Bronchial epithelial cell (primary cell): ENCODE results near the gene IL1R1. TPM values are rescaled to one million over a fixed set of nuclear protein-coding genes. Genes with fewer than 3 reads are reported as not detected.

ENCODE experiments used
- DNase-seq: peaks from one replicate; pipeline ENCODE4 v3.0.0-alpha.2; 2010; ENCODE audit warnings: low read depth
- FAIRE-seq: peaks from 2 replicates; lab custom pipeline; 2011; peaks lifted over from hg19 to GRCh38; lab: Jason Lieb, UNC
- H3K27me3 ChIP-seq: 2 replicates; pipeline ENCODE4 v1.5.1; 2011; ENCODE audit warnings: low read length; ENCODE audit not compliant: control insufficient read depth, insufficient read depth
- H3K36me3 ChIP-seq: 2 replicates; pipeline ENCODE4 v1.5.1; 2011; ENCODE audit warnings: low read length; ENCODE audit not compliant: control insufficient read depth, insufficient read depth
- H3K4me3 ChIP-seq: 2 replicates; pipeline ENCODE4 v1.5.1; 2011; ENCODE audit warnings: mild to moderate bottlenecking, low read depth, low read length, control low read depth
- total RNA-seq: library from RNA; depleted of rRNA; stranded (reverse); fragments of >200 nt; gene quantifications from 2 replicates; pipeline ENCODE4 v1.2.1, GENCODE V29; 2014
- TF ChIP-seq, protein P1 (sequence below): IDR thresholded peaks from 2 replicates; pipeline ENCODE4 v1.5.1; 2011; ENCODE audit warnings: mild to moderate bottlenecking, moderate library complexity, low read length, control low read depth, inconsistent platforms; ENCODE audit not compliant: insufficient read depth, severe bottlenecking

Gene IL1R1
- total RNA-seq, 1 donor from 2014 or later, result 1.6 TPM

- Histone ChIP-seq H3K27me3 (no peaks in the 10 kb centered on the region), H3K4me3 (no peak overlapping the region), H3K36me3 (no peaks in the 10 kb centered on the region)
- no peak for DNase-seq
- no peak for FAIRE-seq
- TF ChIP-seq, protein P1, sequence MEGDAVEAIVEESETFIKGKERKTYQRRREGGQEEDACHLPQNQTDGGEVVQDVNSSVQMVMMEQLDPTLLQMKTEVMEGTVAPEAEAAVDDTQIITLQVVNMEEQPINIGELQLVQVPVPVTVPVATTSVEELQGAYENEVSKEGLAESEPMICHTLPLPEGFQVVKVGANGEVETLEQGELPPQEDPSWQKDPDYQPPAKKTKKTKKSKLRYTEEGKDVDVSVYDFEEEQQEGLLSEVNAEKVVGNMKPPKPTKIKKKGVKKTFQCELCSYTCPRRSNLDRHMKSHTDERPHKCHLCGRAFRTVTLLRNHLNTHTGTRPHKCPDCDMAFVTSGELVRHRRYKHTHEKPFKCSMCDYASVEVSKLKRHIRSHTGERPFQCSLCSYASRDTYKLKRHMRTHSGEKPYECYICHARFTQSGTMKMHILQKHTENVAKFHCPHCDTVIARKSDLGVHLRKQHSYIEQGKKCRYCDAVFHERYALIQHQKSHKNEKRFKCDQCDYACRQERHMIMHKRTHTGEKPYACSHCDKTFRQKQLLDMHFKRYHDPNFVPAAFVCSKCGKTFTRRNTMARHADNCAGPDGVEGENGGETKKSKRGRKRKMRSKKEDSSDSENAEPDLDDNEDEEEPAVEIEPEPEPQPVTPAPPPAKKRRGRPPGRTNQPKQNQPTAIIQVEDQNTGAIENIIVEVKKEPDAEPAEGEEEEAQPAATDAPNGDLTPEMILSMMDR, result no peak
Observed at GRCh38 chr2:102194609-102195268, 52.2 kb downstream of the IL1R1 start.

DNA sequence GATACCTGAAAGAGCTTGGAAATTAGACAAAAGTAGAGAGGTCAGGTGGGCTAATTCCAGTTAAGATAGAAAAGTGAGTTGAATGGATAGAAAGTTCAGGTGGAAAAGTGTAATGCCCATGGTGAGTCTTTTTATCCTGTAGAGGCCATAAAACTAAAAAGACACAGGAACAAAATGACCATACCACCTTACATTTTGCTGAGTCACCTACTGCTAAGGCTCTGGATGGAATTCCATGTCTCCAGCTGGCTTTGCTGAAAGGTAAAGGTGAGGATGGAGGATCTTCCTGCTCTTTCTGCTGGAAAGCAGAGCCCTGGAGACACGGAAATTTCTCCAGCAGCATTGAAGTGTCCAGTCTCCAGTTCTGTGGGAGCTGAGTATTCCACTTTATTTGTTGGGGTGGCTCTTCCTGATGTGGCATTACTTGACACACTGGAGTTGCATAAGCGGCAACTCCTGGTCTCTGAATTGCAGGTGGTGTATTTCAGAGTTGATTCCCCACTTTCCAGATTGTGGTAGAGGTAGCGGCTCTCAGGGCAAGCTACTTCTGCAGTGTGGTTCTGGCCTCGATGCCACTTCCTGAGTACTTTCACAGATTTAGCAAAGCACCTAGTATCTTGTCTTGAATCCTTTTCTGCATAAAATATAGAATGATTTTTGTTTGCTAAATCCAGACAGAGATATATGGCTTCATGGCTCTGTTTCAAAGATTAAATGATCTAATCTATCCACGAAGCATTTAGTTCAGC, 55.0 kb downstream of the IL1R1 start:
- H3K27me3 ChIP-seq, result no peaks in the 10 kb centered on the region
- DNase-seq (no peak), FAIRE-seq (peak; percentile 60)
- TF ChIP-seq, protein P1, result no peak
- H3K4me3 ChIP-seq, result no peak overlapping the region
- no peaks in the 10 kb centered on the region for H3K36me3 ChIP-seq

- H3K27me3 ChIP-seq, result no peaks in the 10 kb centered on the region
- H3K4me3 ChIP-seq, result no peak overlapping the region
- TF ChIP-seq, protein P1, result no peak
- FAIRE-seq (no peak), DNase-seq (no peak)
- H3K36me3 ChIP-seq, result no peaks in the 10 kb centered on the region
Observed at GRCh38 chr2:102200539-102200938, 58.0 kb downstream of the IL1R1 start.

- FAIRE-seq (no peak), DNase-seq (no peak)
- Histone ChIP-seq H3K36me3 (no peaks in the 10 kb centered on the region), H3K4me3 (no peak overlapping the region), H3K27me3 (no peaks in the 10 kb centered on the region)
- TF ChIP-seq, protein P1, result no peak
Observed at GRCh38 chr2:102204638-102205037, 62.1 kb downstream of the IL1R1 start.

DNA sequence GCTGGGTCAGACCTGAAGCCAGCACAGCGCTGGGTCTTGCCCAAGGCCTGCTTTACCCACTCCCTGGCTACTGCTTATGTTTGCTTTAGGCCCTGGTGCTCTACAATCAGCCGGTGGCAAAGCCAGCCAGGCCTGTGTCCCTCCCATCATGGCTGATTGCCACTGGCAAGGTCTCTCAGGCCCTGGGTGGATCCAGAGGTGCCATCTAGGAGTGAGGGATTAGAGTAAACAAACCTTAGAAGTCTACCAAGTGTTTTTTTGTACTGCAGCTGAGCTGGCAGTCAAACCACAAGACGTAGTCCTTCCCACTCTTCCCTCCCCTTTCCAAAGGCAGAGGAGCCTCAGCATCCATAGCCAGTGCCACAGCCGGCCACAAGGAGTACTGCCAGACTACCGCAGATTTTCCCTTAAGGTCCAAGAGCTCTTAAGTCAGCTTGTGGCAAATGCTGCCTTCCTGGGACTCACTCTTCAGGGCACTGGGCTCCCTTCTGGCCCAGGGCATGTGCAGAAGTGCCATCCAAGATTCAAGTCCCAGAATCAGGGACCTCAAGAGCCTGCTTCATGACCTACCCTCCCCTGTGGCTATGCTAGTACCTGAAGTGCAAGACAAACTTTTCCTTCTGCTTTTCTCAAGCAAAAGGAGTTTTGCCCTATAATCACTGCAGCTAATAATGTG, 64.3 kb downstream of the IL1R1 start:
- no peak for FAIRE-seq
- H3K27me3 ChIP-seq, result no peaks in the 10 kb centered on the region
- H3K4me3 ChIP-seq, result no peak overlapping the region
- DNase-seq, result no peak
- no peaks in the 10 kb centered on the region for H3K36me3 ChIP-seq
- TF ChIP-seq, protein P1, result no peak
